Eye (tissue), 1 donor: ENCODE data around the gene KRTAP10-2.
"Not testable (repeated sequence)": the region's sequence is repeated elsewhere in the genome, so short reads cannot be mapped to it uniquely, and the experiment has no call there.

Experiments used
- DNase-seq: peaks from one replicate; pipeline ENCODE4 v3.0.0-alpha.2; 2015

Gene KRTAP10-2

GRCh38 chr21:44582055-44582454 lies 30.8 kb upstream of the KRTAP10-2 start:
- no peak for DNase-seq

- DNase-seq: no peak
Observed at GRCh38 chr21:44581158-44581557, 29.9 kb upstream of the KRTAP10-2 start.

DNA sequence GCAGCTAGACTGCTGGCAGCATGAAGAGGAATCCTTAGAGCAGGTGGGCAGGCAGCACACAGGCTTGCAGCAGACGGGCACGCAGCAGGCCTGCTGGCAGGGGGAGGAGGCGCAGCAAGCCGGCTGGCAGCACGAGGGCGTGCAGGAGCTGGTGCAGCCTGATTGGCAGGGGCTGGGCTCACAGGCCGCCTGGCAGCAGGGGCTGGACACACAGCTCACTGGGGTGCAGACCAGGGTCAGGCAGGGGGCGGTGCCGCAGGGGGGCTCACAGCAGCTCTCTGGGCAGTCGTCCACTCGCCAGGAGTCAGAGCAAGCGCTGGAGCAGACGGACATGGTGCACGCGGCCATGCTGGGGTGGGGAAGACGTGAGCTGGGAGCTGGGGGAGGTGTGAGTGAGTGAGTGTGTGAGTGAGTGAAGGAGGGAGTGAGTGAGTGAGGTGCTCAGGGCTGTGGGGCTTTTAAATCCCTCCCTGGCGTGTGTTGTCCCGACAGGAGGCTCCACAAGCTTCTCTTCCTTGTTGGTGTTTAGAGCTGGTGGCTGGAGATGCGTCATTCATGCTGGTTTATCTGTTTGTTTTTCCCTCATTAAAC lies 29.0 kb upstream of the KRTAP10-2 start, which contains the start of gene KRTAP10-5:
Gene KRTAP10-5, minus strand, starts transcription at position 374 of the 591 bp plus-strand sequence. Its CDS starts 26 bp downstream, at position 348.
- not testable (repeated sequence) for DNase-seq

- DNase-seq: no peak
Observed at GRCh38 chr21:44579833-44580144, 28.5 kb upstream of the KRTAP10-2 start.

- no peak for DNase-seq
Observed at GRCh38 chr21:44579056-44579832, 27.9 kb upstream of the KRTAP10-2 start.

- no peak for DNase-seq
Observed at GRCh38 chr21:44578371-44579055, 27.2 kb upstream of the KRTAP10-2 start.

DNA sequence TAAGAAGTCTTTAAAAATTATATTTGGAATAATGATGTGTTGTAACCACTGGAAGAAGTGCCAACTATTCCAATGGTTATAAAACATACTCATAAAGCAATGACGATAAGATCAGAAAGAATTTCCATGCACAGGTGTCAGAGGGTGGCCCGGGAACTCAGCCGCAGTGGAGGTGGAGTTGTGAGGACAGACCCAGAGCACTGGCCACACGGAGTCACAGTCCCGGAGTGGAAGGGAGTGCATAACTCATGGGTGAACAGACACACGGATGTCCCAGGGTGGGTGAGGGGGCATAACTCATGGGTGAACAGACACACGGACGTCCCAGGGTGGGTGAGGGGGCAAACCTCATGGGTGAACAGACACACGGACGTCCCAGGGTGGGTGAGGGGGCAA lies 24.7 kb upstream of the KRTAP10-2 start:
- DNase-seq: no peak

- DNase-seq: no peak
Observed at GRCh38 chr21:44575307-44576024, 24.2 kb upstream of the KRTAP10-2 start.

GRCh38 chr21:44574457-44575306 lies 23.4 kb upstream of the KRTAP10-2 start:
- no peak for DNase-seq

DNA sequence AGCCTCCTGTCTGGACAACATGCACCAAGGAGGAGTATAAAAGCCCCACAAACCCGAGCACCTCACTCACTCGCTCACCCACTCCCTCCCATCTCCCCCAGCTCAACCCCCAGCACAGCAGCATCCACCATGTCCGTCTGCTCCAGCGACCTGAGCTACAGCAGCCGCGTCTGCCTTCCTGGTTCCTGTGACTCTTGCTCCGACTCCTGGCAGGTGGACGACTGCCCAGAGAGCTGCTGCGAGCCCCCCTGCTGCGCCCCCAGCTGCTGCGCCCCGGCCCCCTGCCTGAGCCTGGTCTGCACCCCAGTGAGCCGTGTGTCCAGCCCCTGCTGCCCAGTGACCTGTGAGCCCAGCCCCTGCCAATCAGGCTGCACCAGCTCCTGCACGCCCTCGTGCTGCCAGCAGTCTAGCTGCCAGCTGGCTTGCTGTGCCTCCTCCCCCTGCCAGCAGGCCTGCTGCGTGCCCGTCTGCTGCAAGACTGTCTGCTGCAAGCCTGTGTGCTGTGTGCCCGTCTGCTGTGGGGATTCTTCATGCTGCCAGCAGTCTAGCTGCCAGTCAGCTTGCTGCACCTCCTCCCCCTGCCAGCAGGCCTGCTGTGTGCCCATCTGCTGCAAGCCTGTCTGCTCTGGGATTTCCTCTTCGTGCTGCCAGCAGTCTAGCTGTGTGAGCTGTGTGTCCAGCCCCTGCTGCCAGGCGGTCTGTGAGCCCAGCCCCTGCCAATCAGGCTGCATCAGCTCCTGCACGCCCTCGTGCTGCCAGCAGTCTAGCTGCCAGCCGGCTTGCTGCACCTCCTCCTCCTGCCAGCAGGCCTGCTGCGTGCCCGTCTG lies 22.5 kb upstream of the KRTAP10-2 start, which contains the start of gene KRTAP10-4:
Gene KRTAP10-4, plus strand, starts transcription at position 100 of the 827 bp plus-strand sequence. Its CDS starts 30 bp downstream, at position 130.
- DNase-seq: not testable (repeated sequence)

GRCh38 chr21:44572959-44573583 lies 21.8 kb upstream of the KRTAP10-2 start:
- no peak for DNase-seq

DNA sequence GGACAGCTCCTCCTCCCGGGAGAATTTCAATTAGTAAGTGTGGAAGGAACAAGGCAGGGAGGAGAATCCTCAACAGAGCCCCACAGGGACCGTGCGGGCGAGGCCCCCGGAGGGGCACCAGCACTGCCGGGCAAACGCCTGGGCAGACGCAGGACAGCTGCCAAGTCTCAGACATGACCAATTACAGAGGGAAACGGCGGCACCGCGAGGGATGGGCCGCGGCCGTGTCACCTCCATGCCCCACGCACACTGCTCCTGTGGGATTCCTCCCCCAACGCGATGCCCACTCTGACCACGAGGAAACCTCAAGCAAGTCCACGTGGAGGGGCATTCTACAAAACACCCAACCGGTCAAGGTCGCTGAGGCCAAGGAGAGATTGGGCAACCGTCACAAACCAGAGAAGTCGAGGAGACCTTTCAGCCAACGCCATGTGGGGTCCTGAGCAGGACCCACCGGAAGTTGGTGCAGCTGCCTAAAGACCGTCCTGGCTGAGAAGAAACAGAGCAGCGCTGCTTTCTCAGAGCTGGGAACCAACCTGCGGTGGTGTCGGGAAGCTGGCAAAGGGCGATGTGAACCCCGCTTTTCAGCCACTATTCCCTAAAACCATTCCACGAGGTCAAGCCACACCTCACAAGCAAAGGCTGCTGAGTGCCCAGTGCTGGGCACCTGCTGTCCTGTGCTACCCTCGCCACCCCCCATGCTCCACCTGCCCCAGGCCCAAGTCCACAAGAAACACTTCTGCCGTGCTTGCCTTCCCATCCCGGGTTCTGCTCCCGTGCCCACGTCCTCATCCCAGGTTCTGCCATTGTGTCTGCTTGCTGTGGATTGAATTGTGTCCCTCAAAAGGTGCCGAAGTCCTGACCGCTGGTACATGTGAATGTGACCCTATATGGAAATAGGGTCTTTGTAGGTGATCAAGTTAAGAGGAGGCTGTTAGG lies 20.8 kb upstream of the KRTAP10-2 start:
- no peak for DNase-seq

DNA sequence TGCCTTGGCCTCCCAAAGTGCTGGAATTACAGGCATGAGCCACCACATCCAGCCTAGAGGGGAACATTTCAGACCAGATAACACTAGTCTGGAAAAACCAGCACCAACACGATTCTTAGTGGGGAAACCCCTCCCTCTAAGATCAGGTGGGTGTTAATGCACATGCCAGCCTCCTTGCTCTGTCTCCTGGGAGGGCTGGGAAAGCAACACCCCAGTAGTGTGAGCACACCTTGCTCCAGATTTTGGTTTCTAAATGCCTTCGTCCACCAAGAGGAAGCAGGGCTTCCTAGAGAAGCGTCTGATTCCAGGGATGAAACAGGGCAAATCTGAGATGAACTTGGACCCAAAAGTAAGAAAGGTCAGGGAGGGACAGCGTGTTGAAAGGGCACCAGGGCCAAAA lies 20.0 kb upstream of the KRTAP10-2 start:
- no peak for DNase-seq

DNA sequence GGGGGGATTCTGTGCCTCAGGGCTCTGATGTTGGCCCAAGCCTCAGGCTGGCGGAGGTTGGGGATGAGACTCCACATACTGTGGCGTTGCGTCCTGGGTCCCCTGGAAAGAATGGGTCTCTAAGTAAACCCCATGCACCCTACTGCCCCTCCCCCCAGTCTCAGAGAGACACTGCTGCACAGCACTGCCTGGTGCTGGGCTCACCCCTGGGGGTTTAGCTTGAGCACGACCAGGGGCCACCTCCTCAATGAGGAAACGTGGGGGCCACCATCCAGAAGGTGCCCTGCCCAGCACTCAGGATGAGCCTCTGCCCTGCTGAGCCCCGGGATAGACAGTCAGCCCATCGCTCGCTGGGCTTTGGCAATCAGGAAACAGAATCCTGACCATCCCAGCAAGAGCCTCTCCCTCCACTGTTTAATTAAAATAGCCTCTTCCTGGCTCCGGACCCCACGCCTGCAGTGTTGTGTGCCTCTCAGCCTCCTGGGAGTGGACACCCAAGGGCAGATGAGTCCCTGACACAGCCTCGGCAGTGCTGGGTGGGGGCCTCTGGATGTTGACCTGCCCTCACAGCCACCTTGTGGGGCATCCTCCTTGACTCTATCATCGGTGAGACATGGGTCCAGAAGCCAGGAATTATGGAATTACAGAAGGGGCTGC lies 18.7 kb upstream of the KRTAP10-2 start:
- DNase-seq: no peak

- DNase-seq: no peak
Observed at GRCh38 chr21:44568667-44569556, 17.6 kb upstream of the KRTAP10-2 start.

DNA sequence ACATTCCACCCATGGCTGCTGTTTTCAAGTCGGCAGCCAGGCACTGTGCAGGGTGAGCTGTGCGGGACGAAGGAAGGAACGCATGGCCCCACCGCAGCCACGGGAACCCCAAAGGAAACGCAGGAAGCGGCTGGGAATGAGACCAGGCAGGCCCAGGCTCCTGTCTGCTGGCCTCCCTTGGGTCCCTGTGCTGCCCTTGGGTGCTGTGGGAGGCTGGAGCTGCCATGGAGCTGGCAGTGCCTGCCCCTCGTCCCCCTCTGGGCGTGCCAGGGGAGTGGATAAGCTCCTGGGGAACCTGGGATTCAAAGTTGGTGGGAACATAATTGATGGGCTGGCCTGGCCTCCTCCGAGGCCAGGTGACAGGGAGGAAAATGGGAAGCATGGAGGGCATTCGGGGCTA lies 17.0 kb upstream of the KRTAP10-2 start:
- no peak for DNase-seq

GRCh38 chr21:44567481-44568171 lies 16.3 kb upstream of the KRTAP10-2 start:
- DNase-seq: no peak
